Large intestine (tissue), 12 donors: ENCODE measurements around the gene CCDC185. TPM values are rescaled to one million over a fixed set of nuclear protein-coding genes. Genes with fewer than 3 reads are reported as not detected.

ENCODE experiments used
- DNase-seq, 2 donors: peaks; one replicate each; pipeline versions ENCODE4 v3.0.0 to v3.0.0-alpha.2; 2013
- H3K27ac ChIP-seq: one replicate; pipeline ENCODE4 v1.5.1; 2013; ENCODE audit warnings: low read length
- H3K27me3 ChIP-seq: 2 replicates; pipeline ENCODE4 v1.6.1; 2013; ENCODE audit warnings: low read length; ENCODE audit not compliant: control insufficient read depth, insufficient read depth
- H3K36me3 ChIP-seq: 2 replicates; pipeline ENCODE4 v1.6.1; 2013; ENCODE audit warnings: low read length; ENCODE audit not compliant: control insufficient read depth, insufficient read depth
- H3K4me1 ChIP-seq: one replicate; pipeline ENCODE4 v1.6.1; 2013; ENCODE audit warnings: low read length; ENCODE audit not compliant: control insufficient read depth, insufficient read depth
- H3K4me3 ChIP-seq: one replicate; pipeline ENCODE4 v1.5.1; 2013; ENCODE audit warnings: low read length
- H3K9me3 ChIP-seq: one replicate; pipeline ENCODE4 v1.6.1; 2013; ENCODE audit warnings: mild to moderate bottlenecking, low read depth, low read length, moderate library complexity; ENCODE audit not compliant: control insufficient read depth
- WGBS: methylation state at CpG from one replicate; pipeline ENCODE4 v1.1.5; 2013; ENCODE audit warnings: low lambda C conversion rate; ENCODE audit not compliant: insufficient coverage; 5-methylcytosine and 5-hydroxymethylcytosine counted together
- long read RNA-seq, 11 donors: transcript quantifications; one replicate each; lab custom pipeline, GENCODE V29; 2026
- polyA plus RNA-seq: library from polyadenylated mRNA; unstranded; fragments of 120-200 nt; gene quantifications from one replicate; pipeline ENCODE4 v1.2.1, GENCODE V29; 2013

The CCDC185 gene
- not detected for polyA plus RNA-seq
- long read RNA-seq, donor 1, result 0 reads
- long read RNA-seq, donor 2, result 0 reads
- long read RNA-seq, donor 3, result 0 reads
- long read RNA-seq, donor 4, result 0 reads
- long read RNA-seq, donor 5, result 0 reads
- long read RNA-seq, donor 6, result 0 reads
- long read RNA-seq, donor 7, result 0 reads
- long read RNA-seq, donor 8, result 0 reads
- long read RNA-seq, donor 9, result 0 reads
- long read RNA-seq, donor 10, result 0 reads
- long read RNA-seq, donor 11, result 0 reads

GRCh38 chr1:223393275-223394214 is at the start of gene CCDC185:
Gene CCDC185, plus strand, starts transcription at chr1:223393415. Its CDS starts 61 bp downstream, at chr1:223393476.
- DNase-seq, result peak in 1 of 2 donors; percentile 7

DNA sequence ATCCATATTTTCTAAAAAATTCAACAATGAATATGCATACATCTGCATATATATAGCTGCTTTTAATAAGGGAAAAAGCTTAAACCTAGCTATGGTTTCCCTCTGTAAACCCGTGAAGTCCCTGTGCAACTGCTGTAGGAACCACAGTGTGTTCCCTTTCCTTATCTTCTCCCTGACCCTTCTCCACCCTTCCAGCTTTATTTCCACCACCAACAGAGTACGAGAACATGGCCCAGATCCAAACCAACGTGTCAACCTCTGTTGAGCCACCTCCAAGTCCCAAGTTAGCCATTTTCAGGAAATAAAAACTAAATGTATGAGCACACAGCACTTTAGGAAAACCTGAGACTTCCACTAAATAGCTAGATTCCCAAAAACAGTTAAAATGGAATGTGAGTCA is 49.5 kb upstream of the CCDC185 start:
- H3K4me1 ChIP-seq, result no peaks in the 10 kb centered on the region
- H3K36me3 ChIP-seq, result no peaks in the 10 kb centered on the region
- H3K9me3 ChIP-seq, result no peaks in the 10 kb centered on the region
- DNase-seq, result no peak
- H3K27ac ChIP-seq, result no peak overlapping the region
- no CpG with 5 or more reads among the region's 3 CpGs for WGBS
- H3K4me3 ChIP-seq, result no peak overlapping the region
- no peaks in the 10 kb centered on the region for H3K27me3 ChIP-seq

More at GRCh38 chr1:223393275-223394214, at the start of gene CCDC185:
- Histone ChIP-seq H3K4me3 (peak within 1 kb of the TSS; percentile 18), H3K9me3 (peaks cover 7% of the 10 kb centered on the region), H3K36me3 (no peaks in the 10 kb centered on the region), H3K27me3 (peaks cover 45% of the 10 kb centered on the region), H3K4me1 (no peaks in the 10 kb centered on the region), H3K27ac (no peak within 1 kb of the TSS)
- WGBS, result no CpG with 5 or more reads among the region's 73 CpGs

DNA sequence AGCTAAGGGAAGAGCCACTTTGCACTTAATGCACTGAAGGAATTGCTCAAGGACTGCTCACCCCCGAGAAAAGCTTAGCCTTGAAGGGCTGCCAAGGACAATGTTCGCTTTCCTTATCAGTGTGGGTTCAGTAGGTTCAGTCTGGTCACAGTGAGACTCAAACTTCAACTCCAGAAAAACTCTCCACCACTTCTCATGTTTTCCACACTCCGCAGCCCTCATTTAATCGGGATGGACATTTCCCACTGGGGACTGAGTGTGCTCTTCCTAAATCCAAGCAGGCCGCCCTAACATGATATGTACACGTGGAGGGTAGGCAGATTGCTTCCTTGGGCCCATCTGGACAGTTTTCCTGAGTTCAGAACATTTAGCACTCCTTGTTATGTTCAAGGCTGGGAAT is 48.7 kb upstream of the CCDC185 start:
- DNase-seq, result peak; percentile 29 to 62
- no peaks in the 10 kb centered on the region for H3K4me1 ChIP-seq
- no peak overlapping the region for H3K27ac ChIP-seq
- no peak overlapping the region for H3K4me3 ChIP-seq
- no peaks in the 10 kb centered on the region for H3K9me3 ChIP-seq
- no peaks in the 10 kb centered on the region for H3K36me3 ChIP-seq
- 0% methylated on average over 1 of the region's 6 CpGs for WGBS
- no peaks in the 10 kb centered on the region for H3K27me3 ChIP-seq

- no peak overlapping the region for H3K27ac ChIP-seq
- no CpG with 5 or more reads among the region's 4 CpGs for WGBS
- H3K4me3 ChIP-seq, result no peak overlapping the region
- DNase-seq, result no peak
- no peaks in the 10 kb centered on the region for H3K36me3 ChIP-seq
- no peaks in the 10 kb centered on the region for H3K9me3 ChIP-seq
- H3K4me1 ChIP-seq, result no peaks in the 10 kb centered on the region
- no peaks in the 10 kb centered on the region for H3K27me3 ChIP-seq
Measured at GRCh38 chr1:223345720-223346119, 47.5 kb upstream of the CCDC185 start.

DNA sequence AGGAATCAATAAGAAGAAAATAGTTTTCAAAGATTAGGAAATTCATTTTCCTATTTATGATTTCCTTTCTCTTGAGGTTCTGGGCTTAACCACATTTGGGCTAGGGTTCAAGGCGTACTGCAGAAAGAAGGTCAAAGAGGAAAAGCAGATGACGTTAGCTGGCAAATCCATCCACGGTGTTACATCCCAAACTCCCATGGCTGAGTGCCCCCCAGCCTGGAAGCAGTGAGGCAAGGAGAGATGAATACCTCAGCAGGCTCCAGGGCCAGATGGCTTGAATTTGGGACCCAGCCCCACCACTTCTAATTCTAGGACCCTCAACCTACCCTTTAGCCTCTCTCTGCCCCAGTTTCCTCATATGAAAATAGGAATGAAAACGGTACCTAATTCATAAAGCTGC is 46.9 kb upstream of the CCDC185 start:
- Histone ChIP-seq H3K4me3 (no peak overlapping the region), H3K9me3 (no peaks in the 10 kb centered on the region), H3K4me1 (no peaks in the 10 kb centered on the region), H3K27me3 (no peaks in the 10 kb centered on the region), H3K27ac (no peak overlapping the region), H3K36me3 (no peaks in the 10 kb centered on the region)
- 80% methylated on average over 1 of the region's 4 CpGs for WGBS
- no peak for DNase-seq

GRCh38 chr1:223347583-223347982 is 45.6 kb upstream of the CCDC185 start:
- no peaks in the 10 kb centered on the region for H3K9me3 ChIP-seq
- no peak for DNase-seq
- no peaks in the 10 kb centered on the region for H3K4me1 ChIP-seq
- H3K27me3 ChIP-seq, result peaks cover 8% of the 10 kb centered on the region
- H3K4me3 ChIP-seq, result no peak overlapping the region
- 93% methylated on average over 3 of the region's 4 CpGs for WGBS
- no peak overlapping the region for H3K27ac ChIP-seq
- no peaks in the 10 kb centered on the region for H3K36me3 ChIP-seq

GRCh38 chr1:223348439-223348838 is 44.8 kb upstream of the CCDC185 start:
- no peak overlapping the region for H3K27ac ChIP-seq
- H3K36me3 ChIP-seq, result no peaks in the 10 kb centered on the region
- H3K27me3 ChIP-seq, result peaks cover 16% of the 10 kb centered on the region
- no peaks in the 10 kb centered on the region for H3K9me3 ChIP-seq
- 100% methylated on average over 1 of the region's 2 CpGs for WGBS
- no peaks in the 10 kb centered on the region for H3K4me1 ChIP-seq
- no peak overlapping the region for H3K4me3 ChIP-seq
- no peak for DNase-seq

GRCh38 chr1:223349241-223349640 is 44.0 kb upstream of the CCDC185 start:
- H3K9me3 ChIP-seq, result no peaks in the 10 kb centered on the region
- H3K27ac ChIP-seq, result no peak overlapping the region
- no CpG with 5 or more reads among the region's 3 CpGs for WGBS
- no peak overlapping the region for H3K4me3 ChIP-seq
- DNase-seq, result no peak
- H3K36me3 ChIP-seq, result no peaks in the 10 kb centered on the region
- H3K4me1 ChIP-seq, result no peaks in the 10 kb centered on the region
- peaks cover 21% of the 10 kb centered on the region for H3K27me3 ChIP-seq

- Histone ChIP-seq H3K27ac (no peak overlapping the region), H3K9me3 (no peaks in the 10 kb centered on the region), H3K27me3 (peaks cover 21% of the 10 kb centered on the region), H3K36me3 (no peaks in the 10 kb centered on the region), H3K4me3 (no peak overlapping the region), H3K4me1 (no peaks in the 10 kb centered on the region)
- no peak for DNase-seq
- 100% methylated on average over 1 of the region's 5 CpGs for WGBS
Measured at GRCh38 chr1:223350361-223350908, 42.8 kb upstream of the CCDC185 start.

- no CpG with 5 or more reads among the region's 7 CpGs for WGBS
- no peak for DNase-seq
- H3K27me3 ChIP-seq, result peaks cover 23% of the 10 kb centered on the region
- no peaks in the 10 kb centered on the region for H3K36me3 ChIP-seq
- no peaks in the 10 kb centered on the region for H3K9me3 ChIP-seq
- no peak overlapping the region for H3K27ac ChIP-seq
- H3K4me1 ChIP-seq, result no peaks in the 10 kb centered on the region
- H3K4me3 ChIP-seq, result no peak overlapping the region
Measured at GRCh38 chr1:223352944-223353343, 40.3 kb upstream of the CCDC185 start.
